RWPE2 (cell line): ENCODE measurements around the gene STOML1.
"Not testable (repeated sequence)": the region's sequence is repeated elsewhere in the genome, so short reads cannot be mapped to it uniquely, and the experiment has no call there.

Experiments used
- ATAC-seq: fragments of 200-7000 bp; cut with Tn5 transposase; 3 replicates; pipeline ENCODE4 v1.9.1; 2021; ENCODE audit warnings: low read depth
- DNase-seq: peaks from one replicate; pipeline ENCODE4 v3.0.0-alpha.2; 2020; ENCODE audit warnings: low spot score
- H3K27ac ChIP-seq: fragments of 450-650 bp; 2 replicates; pipeline ENCODE4 v1.5.1; 2017; ENCODE audit warnings: mild to moderate bottlenecking; ENCODE audit not compliant: poor library complexity, severe bottlenecking
- H3K27me3 ChIP-seq: fragments of 250-450 bp; sonication (Bioruptor Pico); 2 replicates; pipeline ENCODE4 v1.5.1; 2021; ENCODE audit warnings: mild to moderate bottlenecking, moderate library complexity; ENCODE audit not compliant: insufficient read depth, poor library complexity, severe bottlenecking
- H3K36me3 ChIP-seq: fragments of 250-450 bp; sonication (Bioruptor Pico); 2 replicates; pipeline ENCODE4 v1.5.1; 2020; ENCODE audit warnings: low read depth, mild to moderate bottlenecking, moderate library complexity
- H3K4me1 ChIP-seq: fragments of 250-450 bp; sonication (Bioruptor Pico); 2 replicates; pipeline ENCODE4 v1.5.1; 2021; ENCODE audit warnings: mild to moderate bottlenecking, moderate library complexity; ENCODE audit not compliant: insufficient read depth, poor library complexity, severe bottlenecking
- H3K4me3 ChIP-seq: fragments of 250-450 bp; sonication (Bioruptor Pico); 2 replicates; pipeline ENCODE4 v1.5.1; 2021; ENCODE audit warnings: mild to moderate bottlenecking, moderate library complexity; ENCODE audit not compliant: severe bottlenecking
- H3K9me3 ChIP-seq: fragments of 250-450 bp; sonication (Bioruptor Pico); 2 replicates; pipeline ENCODE4 v1.5.1; 2021; ENCODE audit warnings: mild to moderate bottlenecking, moderate library complexity; ENCODE audit not compliant: severe bottlenecking
- CTCF ChIP-seq: fragments of 450-650 bp; IDR thresholded peaks from one replicate; pipeline ENCODE4 v1.5.1; 2017; ENCODE audit warnings: mild to moderate bottlenecking, moderate library complexity; ENCODE audit not compliant: poor library complexity, severe bottlenecking

The STOML1 gene

GRCh38 chr15:73964736-73965093 is 27.4 kb downstream of the STOML1 start:
- H3K9me3 ChIP-seq = no peaks in the 10 kb centered on the region
- no peak overlapping the region for H3K4me3 ChIP-seq
- peak; percentile 100 for TF ChIP-seq CTCF
- H3K36me3 ChIP-seq = no peaks in the 10 kb centered on the region
- no peak overlapping the region for H3K27ac ChIP-seq
- peaks cover 5% of the 10 kb centered on the region for H3K4me1 ChIP-seq
- ATAC-seq (peak; percentile 95), DNase-seq (peak; percentile 79)
- no peaks in the 10 kb centered on the region for H3K27me3 ChIP-seq

DNA sequence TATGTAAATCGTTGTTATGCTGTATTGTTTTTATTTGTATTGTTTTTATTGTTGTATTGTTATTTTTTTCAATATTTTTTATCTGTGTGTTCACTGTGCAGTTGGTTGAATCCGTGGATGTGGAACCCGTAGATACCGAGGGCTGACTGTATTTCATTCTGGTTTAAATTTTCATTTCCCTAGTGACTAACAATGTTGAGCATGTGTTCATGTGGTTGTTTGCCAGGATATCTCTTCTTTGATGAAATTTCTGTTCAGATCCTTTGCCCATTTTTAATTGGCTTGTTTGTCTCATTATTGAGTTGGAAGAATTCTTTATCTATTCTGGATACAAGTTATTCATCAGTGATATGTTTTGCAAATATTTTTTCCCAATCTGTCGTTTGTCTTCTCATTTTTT is 29.7 kb downstream of the STOML1 start:
- Histone ChIP-seq H3K4me1 (peaks cover 13% of the 10 kb centered on the region), H3K9me3 (no peaks in the 10 kb centered on the region), H3K4me3 (no peak overlapping the region), H3K27ac (no peak overlapping the region), H3K36me3 (no peaks in the 10 kb centered on the region), H3K27me3 (no peaks in the 10 kb centered on the region)
- no peak for TF ChIP-seq CTCF
- peak; percentile 1 for DNase-seq
- no peak for ATAC-seq

DNA sequence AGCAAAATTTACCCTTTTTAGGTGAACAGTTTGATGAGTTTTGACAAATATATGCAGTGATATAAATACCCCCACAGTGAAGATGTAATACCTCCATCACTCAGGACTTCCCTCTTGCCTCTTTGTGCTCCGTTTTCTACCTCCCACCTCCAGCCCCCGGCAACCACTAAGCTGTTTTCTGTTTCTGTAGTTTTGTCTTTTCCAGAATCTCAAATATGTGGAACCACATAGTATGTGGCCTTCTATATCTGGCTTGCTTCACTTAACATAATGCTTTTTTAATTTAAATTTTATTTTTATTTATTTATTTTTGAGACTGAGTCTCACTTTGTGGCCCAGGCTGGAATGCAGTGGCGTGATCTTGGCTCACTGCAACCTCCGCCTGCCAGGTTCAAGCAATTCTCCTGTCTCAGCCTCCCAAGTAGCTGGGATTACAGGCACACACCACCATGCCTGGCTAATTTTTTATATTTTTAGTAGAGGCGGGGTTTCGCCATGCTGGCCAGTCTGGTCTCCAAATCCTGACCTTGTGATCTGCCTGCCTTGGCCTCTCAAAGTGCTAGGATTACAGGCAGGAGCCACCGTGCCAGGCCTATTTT is 31.5 kb downstream of the STOML1 start:
- not testable (repeated sequence) for H3K9me3 ChIP-seq, H3K36me3 ChIP-seq, H3K27ac ChIP-seq, ATAC-seq, H3K27me3 ChIP-seq, H3K4me3 ChIP-seq
- DNase-seq = peak; percentile 2
- H3K4me1 ChIP-seq = peaks cover 22% of the 10 kb centered on the region

- H3K4me1 ChIP-seq = peaks cover 22% of the 10 kb centered on the region
- H3K4me3 ChIP-seq = no peak overlapping the region
- no peak overlapping the region for H3K27ac ChIP-seq
- H3K9me3 ChIP-seq = no peaks in the 10 kb centered on the region
- no peaks in the 10 kb centered on the region for H3K27me3 ChIP-seq
- H3K36me3 ChIP-seq = no peaks in the 10 kb centered on the region
- DNase-seq (peak; percentile 43), ATAC-seq (no peak)
- TF ChIP-seq CTCF = no peak
Measured at GRCh38 chr15:73959801-73960200, 32.3 kb downstream of the STOML1 start.

DNA sequence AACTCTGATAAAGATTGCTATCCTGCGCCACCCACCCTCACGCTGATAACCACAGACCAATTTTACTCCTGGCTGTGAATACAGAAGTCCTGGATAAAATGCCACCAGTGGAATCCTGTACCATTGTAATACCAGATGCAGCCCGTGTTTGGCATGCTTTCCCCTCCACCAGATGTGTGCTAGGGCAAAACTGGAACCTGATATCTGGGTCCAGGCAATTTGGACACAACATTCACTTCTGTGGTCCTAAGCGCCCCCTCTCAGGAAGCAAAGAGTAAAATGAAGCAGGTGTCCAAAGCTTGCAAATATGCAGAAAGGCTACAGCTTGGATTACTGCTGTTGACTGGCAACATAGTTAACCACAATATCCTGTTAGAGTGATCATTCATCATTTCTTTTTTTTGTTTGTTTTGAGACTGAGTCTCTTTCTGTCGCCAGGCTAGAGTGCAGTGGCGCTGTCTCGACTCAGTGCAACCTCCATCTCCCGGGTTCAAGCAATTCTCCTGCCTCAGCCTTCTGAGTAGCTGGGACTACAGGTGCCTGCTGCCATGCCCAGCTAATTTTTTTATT is 33.0 kb downstream of the STOML1 start:
- no peak overlapping the region for H3K4me3 ChIP-seq
- no peaks in the 10 kb centered on the region for H3K27me3 ChIP-seq
- ATAC-seq (no peak), DNase-seq (peak; percentile 17)
- H3K9me3 ChIP-seq = no peaks in the 10 kb centered on the region
- TF ChIP-seq CTCF = peak; percentile 33
- H3K36me3 ChIP-seq = no peaks in the 10 kb centered on the region
- peak overlapping the region; percentile 0 for H3K27ac ChIP-seq
- H3K4me1 ChIP-seq = peaks cover 22% of the 10 kb centered on the region
